Stimulated activated CD4-positive, alpha-beta T cell treated with anti-CD3 and anti-CD28 coated beads, Interleukin-15, amount 100 ng/mL, for 1 hour (primary cell): ENCODE measurements around the gene MYL1.

Experiments used
- DNase-seq, 2 donors: peaks; one replicate each; pipeline ENCODE4 v3.0.0-alpha.2; 2020; ENCODE audit warnings: low read depth in 1 of 2, low spot score in 1 of 2

MYL1 gene

GRCh38 chr2:210268281-210268680 lies 46.7 kb downstream of the MYL1 start:
- no peak for DNase-seq

GRCh38 chr2:210267698-210268097 lies 47.3 kb downstream of the MYL1 start:
- no peak for DNase-seq

- DNase-seq: no peak
Measured at GRCh38 chr2:210264282-210264681, 50.7 kb downstream of the MYL1 start.

GRCh38 chr2:210263841-210264240 lies 51.1 kb downstream of the MYL1 start:
- DNase-seq: no peak

- DNase-seq: no peak
Measured at GRCh38 chr2:210262036-210262435, 52.9 kb downstream of the MYL1 start.

- no peak for DNase-seq
Measured at GRCh38 chr2:210259687-210260086, 55.3 kb downstream of the MYL1 start.

GRCh38 chr2:210252699-210253606 lies 62.0 kb downstream of the MYL1 start:
- no peak for DNase-seq

GRCh38 chr2:210250622-210251021 lies 64.4 kb downstream of the MYL1 start:
- no peak for DNase-seq
